OCI-LY7 (cell line): Measurements from ENCODE around the gene LRRC63. TPM values are rescaled to one million over a fixed set of nuclear protein-coding genes. Genes with fewer than 3 reads are reported as not detected.

Source experiments
- BruUV-seq: library from RNA; stranded (reverse); fragments of 400-500 nt; replicated peaks from 2 replicates; lab custom pipeline; 2021; lab: Mats Ljungman, UMichigan
- CTCF ChIA-PET: fragments of 300-600 bp; sonication (Branson Sonifier 250); formaldehyde crosslinking; loops from one replicate; lab custom pipeline; 2022; ENCODE audit warnings: antibody characterized with exemption; ENCODE audit not compliant: unreplicated experiment; lab: Charles Lee
- POLR2A ChIA-PET: fragments of 300-600 bp; sonication (Branson Sonifier 250); formaldehyde crosslinking; loops from one replicate; lab custom pipeline; 2022; ENCODE audit warnings: antibody characterized with exemption; lab: Charles Lee
- DNase-seq: peaks from one replicate; pipeline ENCODE4 v3.0.0-alpha.2; 2015; ENCODE audit warnings: low spot score
- H2AFZ ChIP-seq: fragments of 200-600 bp; sonication (generic), shearing (Covaris generic); 2 replicates; pipeline ENCODE4 v1.6.1; 2014; ENCODE audit warnings: mild to moderate bottlenecking, antibody characterized with exemption, low read length, moderate library complexity
- H3K27ac ChIP-seq: fragments of 200-600 bp; sonication (generic); 2 replicates; pipeline ENCODE4 v1.5.1; 2014; ENCODE audit warnings: mixed run types, low read depth, mild to moderate bottlenecking, moderate library complexity, low read length, inconsistent platforms; ENCODE audit not compliant: poor library complexity, severe bottlenecking
- H3K36me3 ChIP-seq: fragments of 200-600 bp; sonication (generic); 2 replicates; pipeline ENCODE4 v1.6.1; 2014; ENCODE audit warnings: mild to moderate bottlenecking, antibody characterized with exemption, low read length, moderate library complexity, mixed read lengths; ENCODE audit not compliant: insufficient read depth
- H3K4me1 ChIP-seq: fragments of 200-600 bp; sonication (generic); 2 replicates; pipeline ENCODE4 v1.5.1; 2014; ENCODE audit warnings: mild to moderate bottlenecking, low read length; ENCODE audit not compliant: insufficient read depth, poor library complexity, severe bottlenecking
- H3K4me2 ChIP-seq: fragments of 200-600 bp; sonication (generic); 2 replicates; pipeline ENCODE4 v1.6.1; 2014; ENCODE audit warnings: mild to moderate bottlenecking, low read length
- H3K4me3 ChIP-seq: fragments of 200-600 bp; sonication (generic); 2 replicates; pipeline ENCODE4 v1.5.1; 2014; ENCODE audit warnings: mild to moderate bottlenecking, low read depth, low read length; ENCODE audit not compliant: poor library complexity, severe bottlenecking
- H3K79me2 ChIP-seq: fragments of 200-600 bp; sonication (generic); 2 replicates; pipeline ENCODE4 v1.6.1; 2016; ENCODE audit warnings: low read depth, mild to moderate bottlenecking, low read length, moderate library complexity, mixed read lengths; ENCODE audit not compliant: insufficient read depth
- H3K9me2 ChIP-seq: fragments of 200-600 bp; sonication (generic); 2 replicates; pipeline ENCODE4 v1.6.1; 2016; ENCODE audit warnings: mild to moderate bottlenecking, low read length, mixed read lengths; ENCODE audit not compliant: insufficient read depth
- H3K9me3 ChIP-seq: fragments of 200-600 bp; sonication (generic); 2 replicates; pipeline ENCODE4 v1.6.1; 2014; ENCODE audit warnings: mild to moderate bottlenecking, mixed run types, low read length, mixed read lengths
- H4K20me1 ChIP-seq: fragments of 200-600 bp; sonication (generic); 2 replicates; pipeline ENCODE4 v1.6.1; 2014; ENCODE audit warnings: mild to moderate bottlenecking, antibody characterized with exemption, low read length, moderate library complexity, mixed read lengths; ENCODE audit not compliant: insufficient read depth
- EZH2phosphoT487 ChIP-seq: fragments of 200-600 bp; sonication (generic); IDR thresholded peaks from 2 replicates; pipeline ENCODE4 v1.6.1; 2018; ENCODE audit warnings: low read depth, borderline replicate concordance, mild to moderate bottlenecking, mixed run types, antibody characterized with exemption, low read length, moderate library complexity, mixed read lengths
- intact Hi-C: fragments of 100-400 bp; cut with micrococcal nuclease; formaldehyde crosslinking; loops from one replicate; pipeline ENCODE4 v1.10.0; 2022; ENCODE audit not compliant: unreplicated experiment
- total RNA-seq, 2 experiments: library from RNA; depleted of rRNA in 1 of 2; stranded (reverse); fragments of >200 nt in 1 of 2; shearing (Covaris generic) in 1 of 2; gene quantifications; 2 replicates each; pipeline ENCODE4 v1.2.3, GENCODE V29; 2014 to 2022
- TF ChIP-seq, protein P1 (sequence below): fragments of 200-600 bp; sonication (generic); conservative IDR thresholded peaks from 2 replicates; pipeline ENCODE4 v1.5.1; 2014; ENCODE audit warnings: mild to moderate bottlenecking, antibody characterized with exemption, low read length, moderate library complexity, mixed read lengths

Gene LRRC63
- total RNA-seq, 2 experiments from 2014 or later, result not detected

DNA sequence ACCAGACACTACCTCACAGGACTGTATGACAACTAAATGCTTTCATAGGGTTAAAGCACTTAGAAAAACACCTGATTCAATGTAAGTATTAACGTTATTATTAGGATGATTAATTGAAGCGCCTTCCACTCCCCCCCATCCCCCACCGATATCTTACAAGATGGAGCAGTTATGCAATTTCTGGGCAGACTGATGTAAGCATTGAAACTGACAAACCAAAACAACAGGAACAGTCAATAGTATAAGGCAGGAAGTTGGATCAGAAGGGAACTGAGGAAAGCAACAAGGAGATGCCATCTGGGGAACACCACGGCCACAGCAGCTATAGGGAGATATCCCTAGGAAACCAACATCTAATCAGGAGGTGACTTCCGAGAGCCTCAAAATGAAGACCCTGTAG is 33.6 kb upstream of the LRRC63 start:
- H3K79me2 ChIP-seq, result peaks cover 97% of the 10 kb centered on the region
- peaks cover 73% of the 10 kb centered on the region for H3K36me3 ChIP-seq
- H2AFZ ChIP-seq, result no peak overlapping the region
- BruUV-seq, result TSS peak; percentile 31
- TF ChIP-seq, protein P1, sequence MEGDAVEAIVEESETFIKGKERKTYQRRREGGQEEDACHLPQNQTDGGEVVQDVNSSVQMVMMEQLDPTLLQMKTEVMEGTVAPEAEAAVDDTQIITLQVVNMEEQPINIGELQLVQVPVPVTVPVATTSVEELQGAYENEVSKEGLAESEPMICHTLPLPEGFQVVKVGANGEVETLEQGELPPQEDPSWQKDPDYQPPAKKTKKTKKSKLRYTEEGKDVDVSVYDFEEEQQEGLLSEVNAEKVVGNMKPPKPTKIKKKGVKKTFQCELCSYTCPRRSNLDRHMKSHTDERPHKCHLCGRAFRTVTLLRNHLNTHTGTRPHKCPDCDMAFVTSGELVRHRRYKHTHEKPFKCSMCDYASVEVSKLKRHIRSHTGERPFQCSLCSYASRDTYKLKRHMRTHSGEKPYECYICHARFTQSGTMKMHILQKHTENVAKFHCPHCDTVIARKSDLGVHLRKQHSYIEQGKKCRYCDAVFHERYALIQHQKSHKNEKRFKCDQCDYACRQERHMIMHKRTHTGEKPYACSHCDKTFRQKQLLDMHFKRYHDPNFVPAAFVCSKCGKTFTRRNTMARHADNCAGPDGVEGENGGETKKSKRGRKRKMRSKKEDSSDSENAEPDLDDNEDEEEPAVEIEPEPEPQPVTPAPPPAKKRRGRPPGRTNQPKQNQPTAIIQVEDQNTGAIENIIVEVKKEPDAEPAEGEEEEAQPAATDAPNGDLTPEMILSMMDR, result no peak
- no peak for TF ChIP-seq EZH2phosphoT487
- intact Hi-C loops, result loop anchor here (2.0 kb wide), 1 partner anchor 209 kb away; the partner anchor contains the start of gene RUBCNL
- no peak for DNase-seq
- H3K4me2 ChIP-seq, result peak overlapping the region; percentile 89
- H3K4me1 ChIP-seq, result peaks cover 72% of the 10 kb centered on the region
- peak overlapping the region; percentile 92 for H3K4me3 ChIP-seq
- peaks cover 58% of the 10 kb centered on the region for H4K20me1 ChIP-seq
- no peaks in the 10 kb centered on the region for H3K9me3 ChIP-seq
- no peaks in the 10 kb centered on the region for H3K9me2 ChIP-seq
- ChIA-PET POLR2A (interaction anchor here (0.9 to 3.3 kb wide), 4 partner anchors 11 to 209 kb away, joined by 4 to 30 read pairs (median 4); partner anchors contain the start of gene RUBCNL), CTCF (no interaction called here)
- H3K27ac ChIP-seq, result peak overlapping the region; percentile 92

DNA sequence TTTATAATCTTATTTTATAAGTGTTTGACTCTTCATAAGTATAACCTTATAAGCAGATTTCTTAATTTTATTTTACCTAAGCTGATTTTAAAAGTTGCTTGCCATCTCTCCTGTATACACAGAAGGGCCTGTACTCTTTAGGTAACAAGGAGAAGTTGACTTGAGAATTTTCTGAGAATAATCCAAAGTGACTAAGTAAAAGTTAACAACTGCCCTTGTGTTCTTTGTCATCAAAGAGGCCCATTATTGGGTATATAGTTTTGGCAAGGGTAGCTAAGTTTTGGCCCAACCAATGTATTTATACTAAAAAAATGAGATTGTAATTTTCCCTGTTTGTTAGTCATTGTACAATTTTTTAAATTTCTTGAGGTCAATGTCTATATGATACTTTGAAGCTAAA is 32.9 kb upstream of the LRRC63 start:
- Histone ChIP-seq H3K4me3 (peak overlapping the region; percentile 92), H3K9me2 (no peaks in the 10 kb centered on the region), H3K79me2 (peaks cover 97% of the 10 kb centered on the region), H3K27ac (peak overlapping the region; percentile 92), H4K20me1 (peaks cover 51% of the 10 kb centered on the region), H2AFZ (no peak overlapping the region), H3K36me3 (peaks cover 67% of the 10 kb centered on the region), H3K9me3 (no peaks in the 10 kb centered on the region), H3K4me1 (peaks cover 72% of the 10 kb centered on the region), H3K4me2 (peak overlapping the region; percentile 89)
- ChIA-PET POLR2A (interaction anchor here (0.8 to 5.5 kb wide), 7 partner anchors 7 to 213 kb away, joined by 3 to 37 read pairs (median 4); partner anchors contain the start of gene RUBCNL), CTCF (interaction anchor here (1.0 kb wide), 1 partner anchor 12 kb away, joined by 3 read pairs; no protein-coding TSS in a partner anchor)
- BruUV-seq, result no TSS peak
- DNase-seq, result no peak
- intact Hi-C loops, result loop anchor here (2.0 kb wide), 1 partner anchor 208 kb away; the partner anchor contains the start of gene RUBCNL
- TF ChIP-seq, protein P1, result no peak
- no peak for TF ChIP-seq EZH2phosphoT487

DNA sequence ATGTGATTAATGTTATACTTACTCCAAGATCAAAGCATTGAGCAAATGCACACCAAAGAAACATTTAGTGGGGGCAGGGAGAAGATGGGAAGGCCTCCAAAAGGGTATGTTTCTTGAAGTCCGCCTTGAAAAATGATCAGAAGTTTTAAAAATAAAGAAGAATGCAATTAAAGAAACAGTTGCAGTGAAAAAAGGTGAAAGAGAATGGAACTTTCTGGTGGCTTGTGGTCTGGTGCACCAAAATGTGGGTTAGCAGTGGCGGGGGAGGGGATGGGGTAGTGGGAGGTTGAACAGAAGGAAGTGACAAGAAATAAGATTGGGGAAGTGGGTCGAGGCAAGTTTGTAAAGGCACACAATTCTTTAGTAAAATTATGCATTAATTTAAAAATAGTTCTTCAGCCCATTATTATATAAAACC is 32.2 kb upstream of the LRRC63 start:
- Histone ChIP-seq H3K4me1 (peaks cover 71% of the 10 kb centered on the region), H3K27ac (peak overlapping the region; percentile 92), H3K36me3 (peaks cover 60% of the 10 kb centered on the region), H3K4me3 (peak overlapping the region; percentile 92), H3K4me2 (peak overlapping the region; percentile 89), H4K20me1 (peaks cover 45% of the 10 kb centered on the region), H3K79me2 (peaks cover 93% of the 10 kb centered on the region), H3K9me2 (no peaks in the 10 kb centered on the region), H2AFZ (no peak overlapping the region), H3K9me3 (no peaks in the 10 kb centered on the region)
- CTCF ChIA-PET, result interaction anchor here (1.0 kb wide), 1 partner anchor 12 kb away, joined by 3 read pairs; no protein-coding TSS in a partner anchor
- intact Hi-C loops, result loop anchor here (2.0 kb wide), 1 partner anchor 207 kb away; the partner anchor contains the start of gene RUBCNL
- no TSS peak for BruUV-seq
- POLR2A ChIA-PET, result interaction anchor here (0.8 to 5.5 kb wide), 6 partner anchors 8 to 208 kb away, joined by 3 to 37 read pairs (median 6); partner anchors contain the start of gene RUBCNL
- TF ChIP-seq EZH2phosphoT487, result no peak
- peak; percentile 72 for DNase-seq
